ENCODE data around the gene ACSM3. TPM values are rescaled to one million over a fixed set of nuclear protein-coding genes. Genes with fewer than 3 reads are reported as not detected.

ACSM3 gene
- total and polyA plus RNA-seq, 9 of the 15 experiments (the other 6 are each of a cell fraction or from before 2014, with no cell fraction given): 112 to 420 (median 182) TPM

- TF ChIP-seq ZNF584 (CRISPR knock-in tag; IDR thresholded peaks at IDR 0.05; ENCODE audit: low read depth) (peak; percentile 41; the same call in 1 of the 2 replicates), DPF2 (IDR thresholded peaks at IDR 0.05) (peak; percentile 96), RNF219 (CRISPR knock-in tag; IDR thresholded peaks at IDR 0.05) (no peak; the same call in 1 of the 2 replicates), ADNP (tag; IDR thresholded peaks at IDR 0.05) (peak; percentile 69; the same call in 1 of the 2 replicates), ZNF507 (tag; conservative IDR thresholded peaks at IDR 0.05) (no peak), ZNF583 (CRISPR knock-in tag; IDR thresholded peaks at IDR 0.05) (0 out of 2 replicates have a peak, but pooled peaks have one; percentile 38), ZNF140 (CRISPR knock-in tag; IDR thresholded peaks at IDR 0.05) (no peak), TFE3 (CRISPR knock-in tag; IDR thresholded peaks at IDR 0.05) (peak; percentile 20; the same call in 1 of the 2 replicates), ARNT (IDR thresholded peaks at IDR 0.05) (peak in 1 of 2 experiments; percentile 60; a peak in 1 of 4 replicates), BDP1 (IDR thresholded peaks at IDR 0.05; ENCODE audit: insufficient read depth, insufficient read length) (no peak), MGA (IDR thresholded peaks at IDR 0.05) (peak; percentile 21; the same call in 1 of the 2 replicates), SMARCC2 (IDR thresholded peaks at IDR 0.05; ENCODE audit: low read depth) (peak; percentile 89), CBFA2T3 (IDR thresholded peaks at IDR 0.05) (peak; percentile 96), SOX6 (IDR thresholded peaks at IDR 0.05) (peak; percentile 94)
Observed at GRCh38 chr16:20826039-20826566, 62.3 kb downstream of the ACSM3 start (continued).

Data from K562 (cell line).